ENCODE data around the gene ZDHHC24. TPM values are rescaled to one million over a fixed set of nuclear protein-coding genes. Genes with fewer than 3 reads are reported as not detected.

The ZDHHC24 gene
- total RNA-seq, 4 donors from 2014 or later = 9.9 to 18.0 (median 14.7) TPM

GRCh38 chr11:66477263-66478201 lies 68.3 kb downstream of the ZDHHC24 start:
- TF ChIP-seq POLR2A (IDR thresholded peaks at IDR 0.05) (no peak), CTCF (IDR thresholded peaks at IDR 0.05) (no peak)
- no peak overlapping the region for H3K4me3 ChIP-seq (ENCODE audit: low read depth, poor library complexity, severe bottlenecking)
- 79 to 82% methylated on average over 10 to 11 of the region's 11 CpGs for WGBS, 2 donors
- intact Hi-C loops (cut with DNase I; ENCODE audit: low total_unique reads) = no loop called here
- DNase-seq (ENCODE audit: low spot score in 2 of 2) = no peak

DNA sequence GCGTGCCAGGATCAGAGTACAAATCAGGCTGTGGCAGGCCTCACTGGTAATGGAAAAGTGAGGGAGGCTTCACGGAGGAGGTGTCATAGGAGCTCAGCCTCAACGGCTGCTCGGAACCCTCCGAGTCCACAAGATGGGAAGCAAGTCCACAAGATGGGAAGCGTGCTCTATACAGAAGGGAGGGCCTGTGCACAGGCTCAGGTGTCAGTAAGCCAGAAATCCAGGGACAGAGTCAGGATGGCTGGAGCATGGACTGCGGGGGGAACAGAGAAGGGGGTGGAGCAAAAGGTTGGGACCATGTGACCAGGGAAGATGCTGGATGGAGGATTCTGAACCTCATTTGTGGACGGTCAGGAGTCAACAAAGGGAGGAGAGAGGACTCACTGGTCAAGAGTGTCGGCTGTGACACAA lies 69.0 kb downstream of the ZDHHC24 start:
- intact Hi-C loops (cut with DNase I; ENCODE audit: low total_unique reads) = no loop called here
- no peak for DNase-seq (ENCODE audit: low spot score in 2 of 2)
- 73 to 76% methylated on average over 9 of the region's 9 CpGs for WGBS, 2 donors
- TF ChIP-seq POLR2A (IDR thresholded peaks at IDR 0.05) (no peak), CTCF (IDR thresholded peaks at IDR 0.05) (no peak)
- H3K4me3 ChIP-seq (ENCODE audit: low read depth, poor library complexity, severe bottlenecking) = no peak overlapping the region

DNA sequence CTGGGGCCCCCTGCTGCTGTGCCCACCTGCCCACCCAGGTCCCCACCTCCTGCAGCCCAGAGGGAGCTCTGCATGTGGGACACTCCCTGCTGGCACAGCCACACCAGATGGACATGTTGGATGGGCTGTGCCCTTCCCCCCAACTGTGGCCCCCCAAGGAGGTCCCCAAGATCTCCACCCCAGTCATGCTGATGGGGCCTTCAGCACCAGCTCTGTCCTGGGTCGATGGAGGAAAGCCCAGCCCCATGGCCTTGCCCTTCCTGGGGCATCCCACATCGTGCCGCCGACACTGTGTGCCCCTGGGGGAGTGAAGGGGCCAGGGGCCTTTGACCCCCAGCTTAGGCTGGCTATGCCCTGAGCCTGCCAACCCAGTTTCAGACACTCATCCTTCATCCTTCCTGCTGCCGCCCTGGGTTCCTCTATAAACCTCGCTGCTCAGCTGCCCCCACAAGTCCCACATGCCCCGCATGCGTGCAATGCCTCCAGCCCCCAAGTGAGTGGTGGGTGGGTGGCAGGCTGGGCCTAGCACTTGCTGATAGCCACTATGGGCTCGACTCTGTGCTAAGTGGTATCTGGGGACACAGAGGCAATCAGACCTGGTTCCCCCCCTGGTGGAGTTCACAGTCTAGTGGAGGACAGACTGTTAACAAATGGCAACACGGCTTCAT lies 69.5 kb downstream of the ZDHHC24 start:
- intact Hi-C loops (cut with DNase I; ENCODE audit: low total_unique reads) = no loop called here
- 78 to 84% methylated on average over 8 to 10 of the region's 10 CpGs for WGBS, 2 donors

GRCh38 chr11:66475349-66476172 lies 70.3 kb downstream of the ZDHHC24 start:
- DNase-seq (ENCODE audit: low spot score in 2 of 2) = no peak
- TF ChIP-seq CTCF (IDR thresholded peaks at IDR 0.05) (no peak), POLR2A (IDR thresholded peaks at IDR 0.05) (no peak)
- intact Hi-C loops (cut with DNase I; ENCODE audit: low total_unique reads) = no loop called here
- 94 to 95% methylated on average over 43 to 44 of the region's 44 CpGs for WGBS, 2 donors
- no peak overlapping the region for H3K4me3 ChIP-seq (ENCODE audit: low read depth, poor library complexity, severe bottlenecking)

More for the DNA sequence above, 69.5 kb downstream of the ZDHHC24 start:
- no peak for DNase-seq (ENCODE audit: low spot score in 2 of 2)
- TF ChIP-seq CTCF (IDR thresholded peaks at IDR 0.05) (no peak), POLR2A (IDR thresholded peaks at IDR 0.05) (no peak)
- no peak overlapping the region for H3K4me3 ChIP-seq (ENCODE audit: low read depth, poor library complexity, severe bottlenecking)

DNA sequence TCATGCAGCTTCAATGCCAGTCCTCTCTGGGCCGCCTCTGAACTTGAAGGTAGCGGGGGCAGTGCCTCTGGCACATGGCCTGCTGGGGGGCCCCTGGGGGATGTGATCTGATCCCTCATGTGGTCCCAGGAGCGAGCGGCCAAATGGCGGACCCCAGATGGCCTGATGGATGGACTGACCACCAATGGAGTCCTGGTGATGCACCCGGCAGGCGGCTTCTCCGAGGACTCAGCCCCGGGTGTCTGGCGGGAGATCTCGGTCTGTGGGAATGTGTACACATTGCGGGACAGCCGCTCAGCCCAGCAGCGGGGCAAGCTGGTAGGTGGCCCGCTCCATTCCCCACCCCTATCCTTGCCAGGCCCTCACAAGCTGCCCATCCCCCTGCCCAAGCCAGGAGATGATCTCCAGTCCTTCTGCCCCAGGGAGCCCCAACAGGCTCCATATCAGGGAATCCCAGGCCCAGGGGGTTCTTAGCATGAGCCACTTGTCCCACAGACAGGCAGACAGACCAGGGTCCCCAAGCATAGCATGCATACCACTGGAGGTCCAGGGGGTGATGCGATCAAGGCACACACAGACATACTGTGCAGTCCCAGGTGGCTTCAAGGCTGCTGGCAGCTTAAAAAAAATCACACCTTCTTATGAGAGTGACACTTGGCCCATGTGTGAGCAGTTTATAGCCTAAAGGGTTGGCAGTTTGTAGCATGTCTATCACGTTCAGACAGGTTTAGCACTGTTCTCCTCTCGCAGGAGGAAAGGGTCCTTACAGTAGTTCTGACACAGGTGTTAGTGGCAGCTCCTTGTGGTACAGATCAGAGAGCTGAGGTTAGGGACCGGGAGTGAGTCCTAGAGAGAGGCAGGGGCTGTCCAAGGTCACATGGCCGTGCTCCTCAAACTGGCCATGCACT lies 72.0 kb downstream of the ZDHHC24 start:
- intact Hi-C loops (cut with DNase I; ENCODE audit: low total_unique reads) = no loop called here
- no peak for DNase-seq (ENCODE audit: low spot score in 2 of 2)
- TF ChIP-seq POLR2A (IDR thresholded peaks at IDR 0.05) (no peak), CTCF (IDR thresholded peaks at IDR 0.05) (no peak)
- WGBS, 2 donors = 65 to 69% methylated on average over 7 to 12 of the region's 20 CpGs
- H3K4me3 ChIP-seq (ENCODE audit: low read depth, poor library complexity, severe bottlenecking) = no peak overlapping the region

Data from lower leg skin (tissue), 4 donors.